GM15510 (cell line): ENCODE measurements around the gene CCSER2.

Experiments used
- POLR2A ChIP-seq: IDR thresholded peaks from 3 replicates; pipeline ENCODE4 v1.6.1; 2011; ENCODE audit warnings: borderline replicate concordance; ENCODE audit not compliant: insufficient read length; ENCODE audit errors: extremely low read depth

The CCSER2 gene

DNA sequence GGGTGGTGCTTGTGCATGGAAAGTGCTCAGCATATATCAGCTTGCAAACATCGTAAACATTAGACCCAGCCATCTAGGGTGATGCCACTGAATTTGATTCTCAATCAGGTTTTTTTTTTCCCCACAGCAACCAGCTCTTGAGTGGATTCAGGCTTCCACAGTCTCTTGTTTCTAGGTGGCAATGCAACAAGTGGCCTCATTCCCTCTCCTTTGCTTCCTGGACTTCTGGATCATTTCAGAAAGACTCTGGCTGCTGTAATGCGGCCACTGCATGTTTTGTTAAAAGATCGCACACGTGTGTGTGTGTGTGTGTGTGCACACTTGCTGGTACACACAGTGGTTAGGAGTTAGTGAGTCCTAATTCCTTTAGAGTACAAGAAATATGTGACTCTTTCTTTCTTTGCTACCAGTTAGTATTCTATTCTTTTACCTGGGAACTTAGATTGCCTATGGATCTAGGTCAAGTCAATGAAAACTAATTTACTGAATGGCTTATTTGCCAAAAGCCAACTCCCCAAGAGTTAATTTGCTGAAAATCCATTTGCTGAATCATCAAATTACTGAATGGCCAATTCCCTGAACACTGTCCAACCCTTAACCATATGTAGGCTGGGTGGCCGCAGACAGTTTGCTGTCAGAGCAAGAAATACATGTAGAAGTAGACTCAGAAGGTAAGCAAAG is 222.5 kb downstream of the CCSER2 start:
- no peak for TF ChIP-seq POLR2A

GRCh38 chr10:84551437-84552120 is 223.2 kb downstream of the CCSER2 start:
- TF ChIP-seq POLR2A, result no peak

DNA sequence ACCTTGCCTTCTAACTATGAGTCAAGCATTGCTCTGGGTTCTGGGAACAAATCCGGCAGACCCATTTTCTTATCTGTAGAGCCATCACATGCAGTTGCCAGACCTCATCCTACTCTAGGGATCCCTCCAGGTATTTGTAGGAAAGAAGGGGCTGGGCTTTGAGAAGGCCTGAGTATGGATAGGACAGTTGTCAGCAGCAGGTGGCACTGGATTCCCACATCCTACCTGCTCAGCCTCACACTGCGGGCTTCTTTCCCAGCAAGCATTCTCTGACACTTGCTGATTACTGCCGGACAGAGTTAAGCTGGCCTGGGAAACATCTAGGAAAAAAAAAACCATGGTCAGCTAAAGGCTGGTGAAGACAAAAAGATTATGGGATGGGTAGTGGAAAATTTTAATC is 224.1 kb downstream of the CCSER2 start:
- no peak for TF ChIP-seq POLR2A

- TF ChIP-seq POLR2A, result no peak
Observed at GRCh38 chr10:84562592-84562991, 234.2 kb downstream of the CCSER2 start.

- no peak for TF ChIP-seq POLR2A
Observed at GRCh38 chr10:84563355-84563754, 235.0 kb downstream of the CCSER2 start.

DNA sequence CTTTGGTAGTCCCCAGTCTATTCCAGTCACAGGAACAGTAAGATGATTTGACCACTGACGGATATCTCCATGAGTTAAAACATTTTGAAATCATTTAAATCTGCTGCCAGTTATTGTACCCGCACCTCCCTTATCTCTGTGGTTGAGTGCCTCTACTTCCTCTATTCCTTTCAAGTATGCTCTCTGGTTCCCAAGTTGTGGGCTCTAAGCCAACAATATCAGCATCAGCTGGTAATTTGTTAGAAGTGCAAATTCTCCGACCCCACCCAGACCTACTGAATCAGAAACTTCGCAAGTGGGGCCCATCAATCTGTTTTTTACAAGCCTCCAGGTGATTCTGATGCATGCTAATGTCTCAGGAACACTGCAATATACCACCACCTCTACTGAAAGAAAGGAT is 235.5 kb downstream of the CCSER2 start:
- TF ChIP-seq POLR2A, result no peak

DNA sequence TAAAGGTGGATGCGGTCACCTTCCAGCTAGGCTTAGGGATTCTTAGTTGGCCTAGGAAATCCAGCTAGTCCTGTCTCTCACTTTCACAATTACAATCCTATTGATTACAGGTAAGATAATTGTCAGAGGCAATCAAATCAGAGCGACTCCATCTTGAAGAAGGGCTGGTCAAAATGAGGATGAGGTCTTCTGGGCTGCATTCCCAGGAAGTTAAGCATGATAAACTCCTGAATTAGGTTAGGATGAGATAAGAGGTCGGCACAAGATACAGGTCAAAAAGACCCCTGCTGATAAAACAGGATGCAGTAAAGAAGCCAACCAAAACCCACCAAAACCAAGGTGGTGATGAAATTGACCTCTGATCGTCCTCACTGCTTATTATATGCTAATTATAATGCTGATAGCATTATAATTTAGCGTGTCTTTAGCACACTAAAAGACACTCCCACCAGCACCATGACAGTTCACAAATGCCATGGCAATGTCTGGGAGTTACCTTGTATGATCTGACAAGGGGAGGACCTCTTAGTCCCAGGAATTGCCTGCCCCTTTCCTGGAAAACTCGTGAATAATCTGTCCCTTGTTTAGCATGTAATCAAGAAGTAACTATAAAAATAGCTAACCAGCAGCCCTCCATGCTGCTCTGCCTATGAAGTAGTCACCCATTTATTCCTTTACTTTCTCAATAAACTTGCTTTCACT is 237.6 kb downstream of the CCSER2 start:
- no peak for TF ChIP-seq POLR2A

DNA sequence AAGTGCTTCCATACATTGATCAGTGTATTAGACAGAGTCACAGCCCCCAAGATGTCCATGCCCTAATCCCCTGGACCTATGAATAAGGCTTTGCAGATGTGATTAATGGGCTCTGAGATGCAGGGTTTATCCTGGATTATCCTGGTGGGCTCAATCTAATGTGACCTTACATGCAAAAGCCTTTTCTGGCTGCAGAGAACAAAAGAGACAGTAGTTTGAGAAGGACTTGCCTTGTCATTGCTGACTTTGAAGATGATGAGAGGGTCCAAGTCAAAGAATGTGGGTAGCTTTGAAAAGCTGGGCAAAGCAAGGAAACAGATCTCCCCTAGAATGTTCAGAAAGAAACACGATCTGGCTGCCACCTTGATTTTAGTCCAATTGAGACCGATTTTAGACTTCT is 238.7 kb downstream of the CCSER2 start:
- no peak for TF ChIP-seq POLR2A
